ENCODE measurements around the gene CPSF6.

CPSF6 gene

DNA sequence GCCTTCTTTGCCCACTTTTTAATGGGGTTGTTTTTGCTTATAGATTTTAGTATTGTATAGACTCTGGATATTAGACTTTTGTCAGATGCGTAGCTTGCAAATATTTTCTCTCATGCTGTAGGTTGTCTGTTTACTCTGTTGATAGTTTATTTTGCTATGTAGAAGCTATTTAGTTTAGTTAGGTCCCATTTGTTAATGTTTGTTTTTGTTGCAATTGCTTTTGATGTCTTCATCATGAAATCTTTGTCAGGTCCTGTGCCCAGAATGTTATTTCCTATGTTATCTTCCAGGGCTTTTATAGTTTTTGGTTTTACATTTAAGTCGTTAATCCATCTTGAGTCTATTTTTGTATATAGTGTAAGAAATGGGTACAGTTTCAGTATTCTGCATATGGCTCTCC, 78.9 kb downstream of the CPSF6 start:
- H3K36me3 ChIP-seq (ENCODE audit: control insufficient read depth, insufficient read depth, low read length): no peaks in the 10 kb centered on the region
- no peak overlapping the region for H3K4me3 ChIP-seq (replicated peaks; ENCODE audit: low read depth, low read length)
- TF ChIP-seq CTCF (IDR thresholded peaks at IDR 0.05; ENCODE audit: insufficient read depth, low read length, poor library complexity, severe bottlenecking): no peak
- no peak for DNase-seq (ENCODE audit: extremely low read depth, insufficient read length)
- H3K27me3 ChIP-seq (replicated peaks; ENCODE audit: control insufficient read depth, insufficient read depth, low read length): no peaks in the 10 kb centered on the region

DNA sequence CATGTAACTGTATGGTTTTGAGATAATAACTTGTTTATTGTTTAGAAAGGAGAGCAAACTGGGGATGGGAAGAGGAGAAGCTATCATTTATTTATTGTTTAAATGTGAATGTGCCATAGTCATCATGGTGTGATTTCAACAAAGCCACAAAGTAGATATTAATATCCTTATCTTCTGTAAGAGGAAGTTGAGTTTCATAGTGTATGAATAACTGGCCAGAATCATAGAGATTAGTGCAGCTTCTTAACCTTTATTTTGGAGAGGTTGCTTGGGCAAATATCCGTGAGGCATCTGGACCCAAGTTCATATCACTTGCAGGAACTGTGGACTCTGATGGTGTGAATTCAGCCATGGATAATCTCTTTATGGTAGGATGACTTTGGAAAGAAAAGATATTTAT, 82.0 kb downstream of the CPSF6 start:
- no peak for DNase-seq (ENCODE audit: extremely low read depth, insufficient read length)
- H3K36me3 ChIP-seq (ENCODE audit: control insufficient read depth, insufficient read depth, low read length): no peaks in the 10 kb centered on the region
- H3K27me3 ChIP-seq (replicated peaks; ENCODE audit: control insufficient read depth, insufficient read depth, low read length): no peaks in the 10 kb centered on the region
- no peak for TF ChIP-seq CTCF (IDR thresholded peaks at IDR 0.05; ENCODE audit: insufficient read depth, low read length, poor library complexity, severe bottlenecking)
- H3K4me3 ChIP-seq (replicated peaks; ENCODE audit: low read depth, low read length): no peak overlapping the region

All from GM06990 (cell line).